Activated CD4-positive, alpha-beta T cell treated with anti-CD3 and anti-CD28 coated beads, Interleukin-2, amount 10 ng/mL, durations not matched to agents 24 days and 14 days (primary cell): ENCODE measurements around the gene NINL. TPM values are rescaled to one million over a fixed set of nuclear protein-coding genes. Genes with fewer than 3 reads are reported as not detected.
"Not testable (repeated sequence)": the region's sequence is repeated elsewhere in the genome, so short reads cannot be mapped to it uniquely, and the experiment has no call there.

Source experiments
- DNase-seq: peaks from one replicate; pipeline ENCODE4 v3.0.0; 2022
- H3K27ac Mint-ChIP-seq: one replicate; pipeline ENCODE4 v1.8.0; 2022; ENCODE audit warnings: mild to moderate bottlenecking, mixed read lengths
- H3K27me3 Mint-ChIP-seq: one replicate; pipeline ENCODE4 v1.8.0; 2022; ENCODE audit warnings: mixed read lengths
- H3K36me3 Mint-ChIP-seq: one replicate; pipeline ENCODE4 v1.8.0; 2022; ENCODE audit warnings: low read depth, mild to moderate bottlenecking, mixed read lengths
- H3K4me1 Mint-ChIP-seq: one replicate; pipeline ENCODE4 v1.8.0; 2021; ENCODE audit warnings: mixed read lengths
- H3K4me3 Mint-ChIP-seq: one replicate; pipeline ENCODE4 v1.8.0; 2022; ENCODE audit warnings: mild to moderate bottlenecking, moderate library complexity, mixed read lengths
- H3K9me3 Mint-ChIP-seq: one replicate; pipeline ENCODE4 v1.8.0; 2021; ENCODE audit warnings: mixed read lengths
- intact Hi-C: fragments of 100-400 bp; cut with micrococcal nuclease; formaldehyde crosslinking; loops from one replicate; pipeline ENCODE4 v1.15.1; 2023
- total RNA-seq: library from RNA; stranded (reverse); gene quantifications from 2 replicates; pipeline ENCODE4 v1.2.3, GENCODE V29; 2022

NINL gene
- total RNA-seq, 1 donor from 2014 or later: 3.0 TPM

- H3K4me3 Mint-ChIP-seq, H3K27ac Mint-ChIP-seq, DNase-seq, H3K9me3 Mint-ChIP-seq, intact Hi-C loops, H3K4me1 Mint-ChIP-seq, H3K36me3 Mint-ChIP-seq, H3K27me3 Mint-ChIP-seq: not testable (repeated sequence)
These were observed 82.2 kb downstream of the NINL start for GRCh38 chr20:25503051-25503639.

- Mint-ChIP-seq H3K36me3 (no peaks in the 10 kb centered on the region), H3K27me3 (no peaks in the 10 kb centered on the region), H3K4me3 (no peak overlapping the region), H3K27ac (no peak overlapping the region), H3K9me3 (no peaks in the 10 kb centered on the region), H3K4me1 (no peaks in the 10 kb centered on the region)
- no peak for DNase-seq
- intact Hi-C loops: no loop called here
These were observed 84.4 kb downstream of the NINL start for GRCh38 chr20:25500880-25501351.

GRCh38 chr20:25499855-25500434, 85.4 kb downstream of the NINL start:
- intact Hi-C loops: no loop called here
- no peak overlapping the region for H3K27ac Mint-ChIP-seq
- no peak for DNase-seq
- no peak overlapping the region for H3K4me3 Mint-ChIP-seq
- H3K4me1 Mint-ChIP-seq: no peaks in the 10 kb centered on the region
- no peaks in the 10 kb centered on the region for H3K9me3 Mint-ChIP-seq
- no peaks in the 10 kb centered on the region for H3K27me3 Mint-ChIP-seq
- H3K36me3 Mint-ChIP-seq: no peaks in the 10 kb centered on the region

GRCh38 chr20:25499031-25499430, 86.3 kb downstream of the NINL start:
- intact Hi-C loops: no loop called here
- Mint-ChIP-seq H3K9me3 (no peaks in the 10 kb centered on the region), H3K4me3 (no peak overlapping the region), H3K27ac (no peak overlapping the region), H3K27me3 (no peaks in the 10 kb centered on the region), H3K36me3 (no peaks in the 10 kb centered on the region), H3K4me1 (no peaks in the 10 kb centered on the region)
- DNase-seq: no peak

GRCh38 chr20:25498280-25498606, 87.1 kb downstream of the NINL start:
- no peak for DNase-seq
- H3K36me3 Mint-ChIP-seq: no peaks in the 10 kb centered on the region
- H3K4me3 Mint-ChIP-seq: no peak overlapping the region
- no peak overlapping the region for H3K27ac Mint-ChIP-seq
- no peaks in the 10 kb centered on the region for H3K4me1 Mint-ChIP-seq
- H3K9me3 Mint-ChIP-seq: no peaks in the 10 kb centered on the region
- intact Hi-C loops: no loop called here
- no peaks in the 10 kb centered on the region for H3K27me3 Mint-ChIP-seq

- Mint-ChIP-seq H3K36me3 (no peaks in the 10 kb centered on the region), H3K4me3 (no peak overlapping the region), H3K27me3 (no peaks in the 10 kb centered on the region), H3K27ac (no peak overlapping the region), H3K4me1 (no peaks in the 10 kb centered on the region), H3K9me3 (no peaks in the 10 kb centered on the region)
- DNase-seq: no peak
- intact Hi-C loops: no loop called here
These were observed 87.6 kb downstream of the NINL start for GRCh38 chr20:25497586-25498279.

- Mint-ChIP-seq H3K27me3 (no peaks in the 10 kb centered on the region), H3K9me3 (no peaks in the 10 kb centered on the region), H3K4me3 (no peak overlapping the region), H3K4me1 (no peaks in the 10 kb centered on the region), H3K36me3 (no peaks in the 10 kb centered on the region), H3K27ac (no peak overlapping the region)
- intact Hi-C loops: no loop called here
- no peak for DNase-seq
These were observed 88.3 kb downstream of the NINL start for GRCh38 chr20:25496968-25497401.

GRCh38 chr20:25496165-25496967, 89.0 kb downstream of the NINL start:
- H3K4me3 Mint-ChIP-seq: no peak overlapping the region
- DNase-seq: no peak
- no peaks in the 10 kb centered on the region for H3K9me3 Mint-ChIP-seq
- intact Hi-C loops: no loop called here
- no peaks in the 10 kb centered on the region for H3K27me3 Mint-ChIP-seq
- no peak overlapping the region for H3K27ac Mint-ChIP-seq
- H3K36me3 Mint-ChIP-seq: no peaks in the 10 kb centered on the region
- no peaks in the 10 kb centered on the region for H3K4me1 Mint-ChIP-seq

GRCh38 chr20:25495189-25495824, 90.0 kb downstream of the NINL start:
- no peaks in the 10 kb centered on the region for H3K36me3 Mint-ChIP-seq
- H3K4me3 Mint-ChIP-seq: no peak overlapping the region
- intact Hi-C loops: no loop called here
- H3K4me1 Mint-ChIP-seq: no peaks in the 10 kb centered on the region
- no peaks in the 10 kb centered on the region for H3K27me3 Mint-ChIP-seq
- no peak for DNase-seq
- no peaks in the 10 kb centered on the region for H3K9me3 Mint-ChIP-seq
- no peak overlapping the region for H3K27ac Mint-ChIP-seq

GRCh38 chr20:25494506-25495188, 90.7 kb downstream of the NINL start:
- Mint-ChIP-seq H3K4me3 (no peak overlapping the region), H3K9me3 (no peaks in the 10 kb centered on the region), H3K27ac (no peak overlapping the region), H3K36me3 (no peaks in the 10 kb centered on the region), H3K27me3 (no peaks in the 10 kb centered on the region), H3K4me1 (no peaks in the 10 kb centered on the region)
- intact Hi-C loops: no loop called here
- DNase-seq: no peak

- H3K27me3 Mint-ChIP-seq: no peaks in the 10 kb centered on the region
- no peak for DNase-seq
- intact Hi-C loops: no loop called here
- no peak overlapping the region for H3K4me3 Mint-ChIP-seq
- H3K36me3 Mint-ChIP-seq: no peaks in the 10 kb centered on the region
- no peaks in the 10 kb centered on the region for H3K9me3 Mint-ChIP-seq
- H3K4me1 Mint-ChIP-seq: no peaks in the 10 kb centered on the region
- H3K27ac Mint-ChIP-seq: no peak overlapping the region
These were observed 91.4 kb downstream of the NINL start for GRCh38 chr20:25493748-25494505.

- DNase-seq: no peak
- intact Hi-C loops: no loop called here
- Mint-ChIP-seq H3K27ac (no peak overlapping the region), H3K9me3 (no peaks in the 10 kb centered on the region), H3K4me1 (no peaks in the 10 kb centered on the region), H3K27me3 (no peaks in the 10 kb centered on the region), H3K4me3 (no peak overlapping the region), H3K36me3 (no peaks in the 10 kb centered on the region)
These were observed 92.2 kb downstream of the NINL start for GRCh38 chr20:25493137-25493536.
